RPMI8226 (cell line): Measurements from ENCODE around the gene NUDT4.

Experiments
- DNase-seq: peaks from one replicate; pipeline ENCODE4 v3.0.0-alpha.2; 2015

Gene NUDT4

DNA sequence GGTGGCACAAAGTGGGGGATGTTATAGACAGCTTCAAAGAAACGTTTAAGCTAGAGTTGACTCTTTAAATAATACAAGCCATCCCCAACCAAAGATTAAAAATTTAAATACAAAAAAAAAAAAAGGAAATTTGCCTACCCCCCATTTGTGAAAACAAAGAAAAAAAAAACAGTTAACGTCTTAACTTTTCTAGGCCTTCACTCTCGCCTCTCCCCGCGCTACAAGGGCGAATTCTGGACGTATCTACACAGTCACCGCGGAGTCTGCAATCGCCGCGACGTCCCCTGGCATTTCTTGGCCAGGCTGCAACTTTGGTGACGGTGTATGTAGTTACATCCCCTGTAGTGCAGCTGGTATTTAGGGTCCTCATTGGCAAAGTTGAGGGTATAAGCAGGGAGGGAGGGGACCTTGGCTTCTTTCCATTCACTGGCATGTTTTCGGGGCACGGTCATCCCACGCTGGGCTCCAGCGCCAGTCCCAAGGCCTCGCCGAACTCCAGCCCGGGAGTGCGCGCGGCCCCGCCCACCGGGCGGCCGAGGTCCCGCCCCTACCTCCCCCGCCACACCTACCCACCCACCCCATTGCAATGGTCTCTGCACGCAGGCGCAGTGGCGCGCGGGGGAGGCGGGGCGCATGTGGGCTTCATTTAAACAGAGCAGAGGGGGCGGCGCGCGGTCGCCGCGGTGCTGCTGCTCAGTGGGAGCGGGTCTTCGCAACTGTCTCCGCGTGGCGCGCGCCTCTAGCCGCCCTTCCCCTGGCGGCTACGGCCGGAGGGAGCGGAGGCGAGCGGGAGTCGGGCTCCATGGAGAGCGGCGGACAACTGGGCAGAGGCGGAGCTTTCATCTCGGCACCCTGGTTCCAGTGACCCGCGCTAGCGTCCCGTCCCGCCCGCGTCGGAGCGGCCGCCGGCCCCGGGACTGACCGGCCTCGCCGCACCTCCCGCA is at the start of gene NUDT4:
Gene NUDT4, plus strand, starts transcription at position 674 of the 944 bp plus-strand sequence. CDS start 398 bp downstream, outside the sequence.
- DNase-seq = peak; percentile 95

DNA sequence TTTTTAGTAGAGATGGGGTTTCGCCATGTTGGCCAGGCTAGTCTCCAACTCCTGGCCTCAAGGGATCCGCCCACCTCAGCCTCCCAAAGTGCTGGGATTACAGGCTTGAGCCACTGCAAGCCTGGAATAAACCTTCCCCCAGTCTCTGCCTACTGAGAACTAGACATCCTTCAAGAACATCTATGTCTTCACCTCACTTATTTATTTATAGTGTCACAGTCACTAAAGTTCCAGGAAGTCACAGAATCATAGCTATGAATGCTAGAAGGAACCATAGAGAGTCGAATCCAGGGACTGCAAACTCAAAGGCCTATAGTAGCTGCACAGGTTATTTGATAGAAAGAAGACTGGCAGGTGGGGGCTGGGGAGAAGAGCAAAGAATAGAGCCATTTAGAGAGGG is 44.7 kb upstream of the NUDT4 start:
- no peak for DNase-seq

DNA sequence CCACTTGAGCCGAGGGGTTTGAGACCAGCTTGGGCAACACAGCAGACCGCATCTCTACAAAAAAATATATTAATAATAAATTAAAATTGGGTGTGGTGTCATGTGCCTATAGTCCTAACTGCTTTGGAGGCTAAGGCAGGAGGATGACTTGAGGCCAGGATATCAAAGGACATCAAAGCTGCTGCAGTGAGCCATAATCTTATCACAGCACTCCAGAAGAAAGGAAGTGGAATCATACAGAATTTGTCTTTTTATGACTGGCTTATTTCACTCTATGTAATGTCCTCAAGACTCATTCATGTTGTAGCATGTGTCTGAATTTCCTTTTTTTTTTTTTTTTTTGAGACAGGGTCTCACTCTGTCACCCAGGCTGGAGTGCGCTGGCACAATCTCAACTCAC is 43.9 kb upstream of the NUDT4 start:
- no peak for DNase-seq

DNA sequence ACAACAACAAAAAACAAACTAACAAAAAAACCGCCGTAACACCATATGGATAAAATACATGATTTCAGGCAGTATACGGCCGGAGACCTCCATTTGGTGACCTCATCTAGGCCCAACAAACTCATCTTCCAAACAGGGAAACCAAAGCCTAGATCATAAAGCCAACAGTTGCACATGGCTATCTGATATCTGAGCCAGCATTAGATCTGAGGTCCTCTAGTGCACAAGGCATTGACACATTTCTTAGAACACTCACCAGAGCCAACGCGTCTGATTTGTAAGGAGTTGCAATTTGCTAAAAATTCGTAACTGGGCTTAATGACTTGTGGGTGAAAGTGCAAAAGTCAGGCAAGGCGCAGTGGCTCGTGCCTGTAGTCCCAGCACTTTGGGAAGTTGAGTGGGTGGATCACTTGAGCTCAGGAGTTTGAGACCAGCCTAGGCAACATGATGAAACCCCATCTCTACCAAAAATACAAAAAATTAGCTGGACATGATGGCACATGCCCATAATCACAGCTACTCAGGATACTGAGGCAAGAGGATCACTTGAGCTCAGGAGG is 42.0 kb upstream of the NUDT4 start:
- DNase-seq = no peak

DNA sequence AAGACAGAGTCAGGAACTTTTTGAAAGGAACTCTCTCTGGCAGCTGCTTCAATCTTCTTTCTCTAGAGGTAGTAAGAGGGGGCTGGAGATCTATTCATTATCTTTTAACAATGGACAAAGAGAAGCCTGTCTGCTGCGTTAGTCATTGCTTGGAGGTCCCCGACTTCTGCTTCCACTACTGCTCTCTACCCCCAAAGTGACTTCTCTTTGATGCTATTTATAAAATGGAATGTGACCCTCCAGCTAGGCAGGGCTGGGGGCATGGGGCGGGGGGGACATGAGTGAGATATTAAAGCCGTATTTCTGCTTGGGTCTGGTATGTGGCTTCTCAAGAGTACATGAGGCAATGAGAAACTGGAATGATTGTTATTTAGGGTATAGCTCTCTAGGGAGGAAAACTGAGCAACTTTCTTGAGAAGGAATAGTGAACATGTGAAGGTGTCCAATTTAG is 41.4 kb upstream of the NUDT4 start:
- DNase-seq = no peak

DNA sequence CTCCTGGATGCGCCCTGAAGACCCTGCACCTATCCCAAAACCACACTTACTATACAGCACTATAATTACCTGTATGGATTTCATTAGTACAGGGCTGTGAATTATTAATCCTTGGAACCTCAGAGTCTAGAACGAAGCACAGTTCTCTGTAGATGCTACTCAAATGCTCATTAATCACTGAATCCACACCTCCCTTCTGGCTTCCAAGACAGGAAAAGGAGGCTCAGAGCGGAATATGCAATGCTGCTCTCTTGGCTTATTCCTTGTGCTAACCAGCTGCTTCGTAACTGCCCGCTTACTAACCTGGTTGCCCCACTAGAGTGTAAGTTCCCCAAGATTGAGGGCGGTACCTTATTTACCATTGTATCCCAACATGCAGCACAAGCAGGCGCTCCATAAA is 39.1 kb upstream of the NUDT4 start:
- no peak for DNase-seq

DNA sequence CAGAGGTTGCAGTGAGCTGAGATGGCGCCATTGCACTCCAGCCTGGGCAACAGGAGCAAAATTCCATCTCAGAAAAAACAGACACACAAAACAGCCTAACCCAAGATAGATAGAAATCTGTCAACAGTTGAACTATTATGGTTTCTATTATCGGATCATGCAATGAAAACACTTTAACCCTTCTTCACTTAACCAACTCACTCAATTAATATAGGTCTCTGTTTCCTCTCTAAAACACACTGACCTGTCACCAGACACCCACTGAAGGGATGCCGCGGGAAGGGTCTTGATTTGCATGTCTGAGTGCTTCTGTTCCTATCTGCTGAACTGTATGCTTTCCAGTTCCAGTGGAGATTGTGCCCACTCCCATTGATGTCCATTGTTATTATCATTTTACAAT is 38.0 kb upstream of the NUDT4 start:
- no peak for DNase-seq

DNA sequence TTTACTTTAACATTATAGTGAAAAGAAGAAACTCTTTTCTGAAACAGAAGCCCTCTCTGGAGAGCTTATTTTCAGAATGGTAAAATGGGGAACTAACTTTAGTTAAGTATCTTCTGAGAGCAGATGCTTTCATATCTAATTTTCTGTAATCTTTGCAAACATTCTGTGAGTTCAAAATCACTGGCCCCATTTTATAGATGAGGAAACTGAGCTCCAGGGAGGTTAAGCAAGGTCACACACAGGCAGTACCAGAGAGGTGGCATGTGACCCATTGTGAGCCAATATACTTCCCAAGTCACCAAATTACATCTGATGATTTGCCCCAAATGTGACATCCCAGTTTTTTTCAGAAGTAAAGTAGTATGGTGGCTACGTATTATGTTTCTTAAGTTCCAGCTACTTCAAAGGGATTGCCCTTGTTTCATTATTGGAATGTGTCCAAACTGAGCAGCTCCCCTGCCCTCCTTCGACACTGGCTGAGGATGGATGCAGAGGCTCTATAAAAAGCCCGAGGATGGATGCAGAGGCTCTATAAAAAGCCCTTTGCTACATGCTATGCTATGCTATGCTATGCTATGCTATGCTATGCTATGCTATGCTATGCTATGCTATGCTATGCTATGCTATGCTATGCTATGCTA is 36.2 kb upstream of the NUDT4 start:
- no peak for DNase-seq

DNA sequence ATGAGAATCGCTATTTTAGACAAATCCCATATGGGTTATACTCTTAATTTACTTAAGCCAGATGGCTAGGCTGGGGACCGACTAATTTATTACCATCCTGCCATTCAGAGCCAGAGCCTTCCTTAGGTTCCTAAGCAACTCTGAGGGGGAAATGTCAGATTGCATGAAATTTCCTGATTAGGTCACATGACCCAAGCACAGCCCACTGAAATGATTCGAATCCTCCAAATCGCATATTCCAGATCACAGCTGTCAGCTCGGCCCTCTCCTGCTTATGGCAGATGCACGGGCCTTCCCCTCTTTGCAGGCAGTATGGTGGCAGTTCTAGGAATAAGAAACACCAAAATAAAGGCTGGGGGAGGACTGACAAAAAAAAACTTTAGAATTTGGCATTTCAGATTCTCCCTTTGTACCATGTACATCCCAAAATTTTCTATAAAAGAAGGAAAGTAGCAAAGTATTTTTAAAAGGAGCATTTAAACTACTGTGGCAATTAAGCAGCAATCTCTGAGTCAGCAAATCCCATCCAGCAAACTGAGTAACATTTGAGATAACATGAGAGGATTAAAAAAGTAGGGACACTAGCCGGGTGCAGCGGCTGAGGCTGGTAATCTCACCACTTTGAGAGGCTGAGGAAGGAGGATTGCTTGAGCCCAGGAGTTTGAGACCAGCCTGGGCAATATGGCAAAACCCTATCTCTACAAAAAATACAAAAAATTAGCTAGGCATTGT is 30.5 kb upstream of the NUDT4 start:
- no peak for DNase-seq

DNA sequence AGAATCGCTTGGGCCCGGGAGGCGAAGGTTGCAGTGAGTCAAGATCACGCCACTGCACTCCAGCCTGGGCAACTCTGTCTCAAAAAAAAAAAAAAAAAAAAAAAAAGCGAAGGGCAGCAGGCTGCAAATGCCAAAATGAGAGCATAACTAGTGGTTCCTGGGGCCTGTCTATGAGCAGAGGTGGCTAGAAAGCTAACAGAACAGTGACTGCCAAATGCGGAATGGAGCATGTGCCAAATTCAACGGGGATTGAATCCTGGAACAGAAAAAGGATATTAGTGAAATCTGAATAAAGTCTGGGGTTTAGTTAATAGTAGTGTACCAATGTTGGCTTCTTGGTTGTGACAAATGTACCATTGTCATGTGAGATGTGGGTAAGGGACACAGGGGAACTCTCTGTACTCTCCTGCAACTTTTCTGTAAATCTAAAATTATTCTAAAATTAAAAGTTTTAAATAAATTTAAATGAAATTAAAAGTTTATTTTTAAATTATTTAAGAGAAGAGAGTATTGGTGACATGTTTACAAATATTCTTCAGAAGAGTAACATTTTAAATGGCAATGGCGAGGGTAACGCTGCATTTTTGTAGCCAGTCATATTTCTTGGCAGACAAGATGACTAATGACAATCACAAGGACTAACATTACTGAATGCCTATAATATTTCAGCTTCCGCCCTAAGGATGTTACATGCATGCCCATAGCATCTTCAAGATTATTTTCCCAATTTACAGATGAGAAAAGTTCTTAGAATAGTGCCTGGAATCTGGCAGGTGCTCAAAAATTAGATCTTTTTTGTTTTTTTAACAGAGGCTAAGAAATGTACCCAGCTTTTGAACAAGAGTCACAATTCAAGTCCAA is 28.9 kb upstream of the NUDT4 start:
- no peak for DNase-seq

DNA sequence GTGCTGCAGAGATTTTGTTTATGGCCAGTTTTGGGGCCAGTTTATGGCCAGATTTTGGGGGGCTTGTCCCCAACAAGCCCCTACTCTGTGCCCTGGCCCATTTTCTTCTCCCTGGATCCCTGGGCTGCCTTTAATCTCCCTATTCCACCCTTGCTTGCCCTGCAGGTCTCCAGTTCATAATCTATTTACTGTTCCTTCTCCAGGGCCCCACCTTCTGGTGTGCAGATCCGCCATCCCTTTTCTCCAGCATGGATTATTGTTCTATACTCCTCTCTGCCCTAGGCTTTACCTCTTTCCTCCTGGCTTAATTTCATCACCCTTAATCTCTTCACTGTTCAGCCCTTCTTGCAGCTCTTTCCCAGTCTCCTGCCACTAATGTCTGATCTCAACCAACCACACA is 26.0 kb upstream of the NUDT4 start:
- no peak for DNase-seq

DNA sequence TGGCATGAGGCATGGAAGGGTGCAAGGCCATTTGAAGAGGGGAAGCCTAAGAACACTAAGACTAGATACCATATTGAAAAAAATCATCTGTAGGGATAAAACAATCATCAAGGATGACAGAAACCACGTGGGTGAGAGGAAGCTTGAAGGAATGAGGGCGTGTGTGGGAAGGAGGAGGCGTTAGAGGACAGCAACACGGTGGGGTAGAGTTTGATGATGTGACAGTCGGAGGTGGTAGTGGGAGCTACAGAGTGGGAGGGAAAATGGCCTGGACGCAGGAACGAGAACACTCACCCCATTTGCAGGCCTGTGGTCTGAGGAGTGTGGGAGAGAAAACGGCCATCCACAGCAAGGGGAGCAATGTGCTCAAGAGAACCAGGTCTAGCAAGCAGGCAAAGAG is 25.4 kb upstream of the NUDT4 start:
- DNase-seq = no peak

DNA sequence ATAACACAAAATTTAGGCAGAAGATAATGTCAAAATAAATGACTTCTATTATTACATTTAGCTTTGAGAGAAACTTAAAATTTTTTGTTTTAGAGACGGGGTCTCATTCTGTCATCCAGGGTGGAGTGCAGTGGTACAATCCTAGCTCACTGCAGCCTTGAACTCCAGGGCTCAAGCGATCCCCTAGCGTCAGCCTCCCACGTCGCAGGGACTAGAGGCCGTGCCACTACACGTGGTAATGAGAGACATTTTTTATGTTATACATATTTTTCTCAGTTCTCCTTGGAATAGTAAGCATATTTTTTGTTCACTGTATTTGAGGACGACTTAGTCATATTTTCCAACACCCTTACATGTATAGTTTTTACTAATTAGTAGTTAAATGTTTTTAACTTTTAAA is 21.5 kb upstream of the NUDT4 start:
- DNase-seq = no peak

DNA sequence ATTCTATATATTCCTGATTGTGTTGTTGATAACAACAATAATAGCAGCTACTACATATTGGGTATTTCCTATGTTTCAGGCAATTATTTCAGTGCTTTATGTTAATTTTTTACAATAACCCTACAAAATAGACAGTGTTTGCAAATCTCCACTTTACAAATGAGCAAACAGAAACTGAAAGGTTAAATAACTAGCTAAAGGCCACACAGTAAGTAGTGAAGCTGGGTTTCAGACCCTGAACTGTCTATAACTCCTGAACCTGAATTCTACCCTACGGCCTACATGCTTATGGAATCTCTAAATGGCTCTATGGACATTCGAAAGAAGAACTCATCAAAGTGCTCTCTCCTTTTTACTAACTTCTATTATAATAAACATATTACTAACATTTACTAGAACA is 19.7 kb upstream of the NUDT4 start:
- no peak for DNase-seq

DNA sequence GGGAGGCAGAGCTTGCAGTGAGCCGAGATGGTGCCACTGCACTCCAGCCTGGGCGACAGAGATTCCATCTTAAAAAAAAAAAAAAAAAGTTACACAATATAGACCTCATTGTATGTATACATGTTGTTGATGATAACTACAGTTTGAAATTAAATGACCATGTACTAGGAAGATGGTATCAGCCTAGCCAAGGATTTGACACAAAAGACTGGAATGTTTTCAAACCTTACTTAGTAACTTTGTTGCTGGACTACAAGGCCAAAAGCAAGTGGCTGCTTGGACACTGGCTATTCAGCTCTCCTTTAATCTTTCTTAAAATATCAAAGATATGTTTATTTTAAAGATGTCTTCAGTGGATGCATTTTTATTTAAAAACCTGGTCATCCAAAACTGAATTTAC is 18.9 kb upstream of the NUDT4 start:
- no peak for DNase-seq

DNA sequence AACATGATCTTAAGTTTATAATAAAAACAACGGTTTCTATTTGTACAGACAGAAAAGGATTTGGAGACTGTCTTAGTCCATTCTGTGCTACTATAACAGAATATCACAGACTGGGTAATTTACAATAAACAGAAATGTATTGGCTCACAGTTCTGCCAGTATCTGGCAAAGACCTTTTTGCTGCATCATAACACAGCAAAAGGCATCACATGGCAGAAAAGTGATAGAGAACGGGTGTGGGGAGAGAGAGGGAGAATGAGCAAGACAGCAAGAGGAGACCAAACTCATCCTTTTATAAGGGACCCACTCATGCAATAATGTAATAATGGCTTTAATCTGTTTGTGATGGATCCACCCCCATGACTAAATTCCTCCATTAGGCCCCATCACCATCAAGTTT is 17.0 kb upstream of the NUDT4 start:
- no peak for DNase-seq

DNA sequence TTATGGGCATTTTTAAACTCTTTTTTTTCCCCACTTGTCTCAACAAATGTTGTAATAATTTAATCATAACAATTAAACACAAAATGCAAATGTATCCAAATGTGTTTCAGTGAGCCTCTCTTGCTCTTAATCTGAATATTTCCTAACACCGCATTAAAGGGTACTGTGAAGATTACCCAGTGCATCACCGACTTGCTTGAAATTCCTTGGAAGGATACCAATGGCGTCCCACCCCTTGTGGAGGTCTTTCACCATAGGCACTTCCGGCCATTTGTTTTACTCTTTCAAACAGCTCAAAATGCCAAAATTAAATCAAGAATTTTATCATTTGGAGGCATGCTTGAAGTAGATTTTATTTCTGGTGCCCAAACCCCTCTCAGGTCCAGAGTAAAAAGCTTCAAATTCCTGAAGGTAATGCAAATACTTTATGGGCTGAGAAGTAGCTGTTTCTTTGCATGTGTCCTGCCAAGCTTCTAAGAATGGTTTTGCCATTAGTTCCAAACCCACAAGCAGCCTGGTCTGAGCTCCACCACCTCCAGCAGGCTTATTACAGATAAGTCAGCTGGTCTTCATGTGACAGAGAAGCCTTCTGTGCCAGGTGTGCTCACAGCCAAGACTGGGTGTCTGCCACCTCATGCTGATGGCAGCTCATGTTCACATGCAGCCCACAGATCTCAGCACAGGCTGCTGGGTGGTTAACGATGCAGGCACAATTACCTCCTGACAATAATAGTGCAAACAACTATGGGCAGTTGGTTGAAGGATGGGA is 16.4 kb upstream of the NUDT4 start:
- peak; percentile 26 for DNase-seq

DNA sequence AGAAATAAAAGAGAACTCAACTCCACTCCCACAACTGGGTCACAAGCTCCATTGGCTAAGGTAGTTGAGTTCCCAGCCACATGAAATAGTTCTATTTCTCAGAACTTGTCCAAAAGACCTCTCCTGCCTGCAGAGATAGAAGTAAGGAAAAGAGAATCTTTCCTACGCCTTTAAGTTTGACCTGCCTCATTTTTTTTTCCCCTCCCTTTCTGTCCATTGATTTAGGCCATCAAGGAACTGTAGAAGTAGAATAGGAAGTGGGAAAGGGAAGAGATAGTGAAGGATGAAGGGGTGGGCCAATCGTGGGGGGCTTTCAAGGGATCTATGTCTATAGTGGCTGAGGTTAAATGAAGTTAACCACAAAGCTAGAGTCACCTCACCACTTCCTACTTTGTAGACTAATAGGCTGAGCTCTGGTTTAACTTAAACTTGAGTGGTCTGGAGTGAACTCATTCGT is 13.9 kb upstream of the NUDT4 start:
- no peak for DNase-seq

DNA sequence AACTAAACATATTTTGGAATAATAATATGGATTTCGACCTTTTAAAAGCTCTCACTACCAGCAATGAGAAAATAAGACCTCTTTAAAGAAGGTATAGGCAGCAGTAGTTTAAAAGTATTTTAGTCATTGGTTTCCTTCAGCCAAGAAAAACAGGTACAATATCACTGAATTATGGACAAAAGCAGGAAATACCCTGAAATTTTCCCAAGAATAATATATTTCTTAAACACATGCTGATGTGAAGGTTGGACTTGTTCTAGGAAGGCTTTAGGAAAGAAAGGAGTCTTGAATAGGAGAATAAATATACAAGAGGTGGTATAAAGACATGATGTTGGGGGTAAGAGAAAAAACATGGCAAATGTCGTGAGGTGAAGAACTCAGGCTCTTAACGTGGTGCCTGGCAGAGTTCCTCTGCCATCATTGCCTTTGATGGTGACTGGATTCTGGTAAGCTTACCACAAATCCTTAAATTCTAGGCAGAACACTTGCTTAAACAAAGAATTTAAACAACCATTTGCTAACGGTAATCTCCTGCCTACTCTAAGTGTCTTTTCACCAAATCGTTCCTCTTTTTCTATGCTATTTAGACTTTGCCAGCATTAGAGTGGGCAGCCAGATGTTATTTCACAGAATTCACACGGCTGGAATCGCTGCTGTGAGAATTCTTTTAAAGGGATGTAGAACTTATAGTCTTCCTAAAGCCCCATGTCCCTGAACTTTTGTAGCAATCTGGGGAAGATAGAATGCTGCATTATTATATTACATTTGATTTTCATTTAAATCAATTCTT is 11.9 kb upstream of the NUDT4 start:
- no peak for DNase-seq

DNA sequence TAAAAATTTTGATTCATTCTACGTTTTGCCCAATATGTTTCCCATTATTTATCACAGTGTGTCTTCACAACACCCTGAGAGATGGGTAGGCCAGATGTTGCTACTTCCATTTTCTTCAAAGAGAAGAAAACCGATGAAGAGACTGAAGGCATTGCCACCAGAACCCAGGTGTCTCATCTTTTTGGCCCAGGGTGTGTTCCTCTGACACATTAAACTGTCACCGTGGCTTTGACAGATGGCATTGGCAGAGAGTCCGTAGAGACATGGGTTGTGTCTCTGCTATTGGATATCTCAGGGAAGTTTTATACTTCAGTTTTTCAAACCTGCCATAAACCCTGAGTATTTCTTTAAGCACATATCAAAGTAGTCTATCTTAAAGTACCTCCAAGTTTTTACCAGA is 11.3 kb upstream of the NUDT4 start:
- no peak for DNase-seq

DNA sequence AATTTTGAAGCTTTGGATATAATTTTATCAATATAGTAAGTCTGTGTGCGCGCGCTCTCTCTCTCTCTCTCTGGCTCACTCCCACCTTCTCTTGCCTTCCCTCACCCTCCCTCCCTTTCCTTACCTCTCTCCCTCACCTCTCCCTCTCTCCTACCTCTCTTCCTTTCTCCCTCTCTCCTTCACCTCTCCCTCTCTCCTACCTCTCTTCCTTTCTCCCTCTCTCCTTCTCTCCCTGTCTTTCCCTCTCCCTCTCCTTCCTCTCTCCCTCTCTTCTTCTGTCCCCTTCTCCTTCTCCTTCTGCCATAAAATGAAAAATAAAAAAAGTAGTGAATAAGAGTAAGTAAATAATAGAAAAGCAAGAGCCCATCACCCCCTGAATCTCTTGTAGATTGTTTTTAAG is 9.0 kb upstream of the NUDT4 start:
- DNase-seq = no peak
